HK-2 (cell line): ENCODE results near the gene NKAIN2.
"Not testable (repeated sequence)": the region's sequence is repeated elsewhere in the genome, so short reads cannot be mapped to it uniquely, and the experiment has no call there.

Experiments used
- DNase-seq: peaks from one replicate; pipeline ENCODE4 v3.0.0-alpha.2; 2018; ENCODE audit not compliant: unreplicated experiment

Gene NKAIN2

GRCh38 chr6:124080483-124080882, 276.8 kb downstream of the NKAIN2 start:
- no peak for DNase-seq

- no peak for DNase-seq
Measured at GRCh38 chr6:124090491-124090890, 286.8 kb downstream of the NKAIN2 start.

- DNase-seq = no peak
Measured at GRCh38 chr6:124099520-124099919, 295.9 kb downstream of the NKAIN2 start.

- DNase-seq = no peak
Measured at GRCh38 chr6:124110514-124110913, 306.8 kb downstream of the NKAIN2 start.

GRCh38 chr6:124119596-124119995, 315.9 kb downstream of the NKAIN2 start:
- DNase-seq = no peak

GRCh38 chr6:124123617-124124209, 320.0 kb downstream of the NKAIN2 start:
- DNase-seq = no peak

- peak; percentile 5 for DNase-seq
Measured at GRCh38 chr6:124131259-124131658, 327.6 kb downstream of the NKAIN2 start.

- DNase-seq = no peak
Measured at GRCh38 chr6:124131779-124132178, 328.1 kb downstream of the NKAIN2 start.

GRCh38 chr6:124132256-124132655, 328.6 kb downstream of the NKAIN2 start:
- no peak for DNase-seq

GRCh38 chr6:124142852-124143251, 339.2 kb downstream of the NKAIN2 start:
- no peak for DNase-seq

GRCh38 chr6:124143435-124143834, 339.8 kb downstream of the NKAIN2 start:
- no peak for DNase-seq

- no peak for DNase-seq
Measured at GRCh38 chr6:124147621-124148020, 344.0 kb downstream of the NKAIN2 start.

GRCh38 chr6:124148236-124148957, 344.7 kb downstream of the NKAIN2 start:
- no peak for DNase-seq

- no peak for DNase-seq
Measured at GRCh38 chr6:124149646-124150045, 346.0 kb downstream of the NKAIN2 start.

GRCh38 chr6:124158024-124158423, 354.4 kb downstream of the NKAIN2 start:
- no peak for DNase-seq

- no peak for DNase-seq
Measured at GRCh38 chr6:124163676-124164075, 360.0 kb downstream of the NKAIN2 start.

- DNase-seq = no peak
Measured at GRCh38 chr6:124164343-124164742, 360.7 kb downstream of the NKAIN2 start.

- not testable (repeated sequence) for DNase-seq
Measured at GRCh38 chr6:124167249-124167648, 363.6 kb downstream of the NKAIN2 start.

GRCh38 chr6:124190256-124190655, 386.6 kb downstream of the NKAIN2 start:
- no peak for DNase-seq

- DNase-seq = no peak
Measured at GRCh38 chr6:124193132-124193531, 389.5 kb downstream of the NKAIN2 start.

- DNase-seq = no peak
Measured at GRCh38 chr6:124197148-124197547, 393.5 kb downstream of the NKAIN2 start.

- DNase-seq = no peak
Measured at GRCh38 chr6:124199286-124199685, 395.6 kb downstream of the NKAIN2 start.

- DNase-seq = no peak
Measured at GRCh38 chr6:124200661-124201060, 397.0 kb downstream of the NKAIN2 start.
